ENCODE data around the gene MEF2D.

DNA sequence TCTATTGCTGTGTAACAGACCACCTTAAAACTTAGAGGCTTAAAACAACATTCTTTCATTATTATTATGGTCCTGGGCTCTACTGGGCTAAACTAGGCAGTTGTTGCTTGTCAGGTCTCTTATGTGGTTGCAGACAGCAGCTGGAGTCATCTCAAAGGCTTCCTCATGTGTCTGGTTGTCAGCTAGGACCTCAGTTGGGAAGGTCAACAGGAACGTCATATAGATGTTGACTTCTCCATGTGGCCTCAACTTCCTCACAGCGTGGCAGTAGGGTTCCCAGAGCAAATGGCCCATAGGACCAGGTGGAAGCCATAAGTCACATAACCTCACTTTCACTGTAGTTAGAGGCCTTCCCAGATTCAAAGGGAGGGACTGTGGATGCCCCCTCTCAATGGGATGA is 15.4 kb upstream of the MEF2D start:
- TF ChIP-seq, protein P1, sequence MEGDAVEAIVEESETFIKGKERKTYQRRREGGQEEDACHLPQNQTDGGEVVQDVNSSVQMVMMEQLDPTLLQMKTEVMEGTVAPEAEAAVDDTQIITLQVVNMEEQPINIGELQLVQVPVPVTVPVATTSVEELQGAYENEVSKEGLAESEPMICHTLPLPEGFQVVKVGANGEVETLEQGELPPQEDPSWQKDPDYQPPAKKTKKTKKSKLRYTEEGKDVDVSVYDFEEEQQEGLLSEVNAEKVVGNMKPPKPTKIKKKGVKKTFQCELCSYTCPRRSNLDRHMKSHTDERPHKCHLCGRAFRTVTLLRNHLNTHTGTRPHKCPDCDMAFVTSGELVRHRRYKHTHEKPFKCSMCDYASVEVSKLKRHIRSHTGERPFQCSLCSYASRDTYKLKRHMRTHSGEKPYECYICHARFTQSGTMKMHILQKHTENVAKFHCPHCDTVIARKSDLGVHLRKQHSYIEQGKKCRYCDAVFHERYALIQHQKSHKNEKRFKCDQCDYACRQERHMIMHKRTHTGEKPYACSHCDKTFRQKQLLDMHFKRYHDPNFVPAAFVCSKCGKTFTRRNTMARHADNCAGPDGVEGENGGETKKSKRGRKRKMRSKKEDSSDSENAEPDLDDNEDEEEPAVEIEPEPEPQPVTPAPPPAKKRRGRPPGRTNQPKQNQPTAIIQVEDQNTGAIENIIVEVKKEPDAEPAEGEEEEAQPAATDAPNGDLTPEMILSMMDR (IDR thresholded peaks at IDR 0.05; ENCODE audit: low read length): no peak
- TF ChIP-seq EZH2 (IDR thresholded peaks at IDR 0.05; ENCODE audit: borderline replicate concordance, low read length): no peak
